Stimulated activated CD4-positive, alpha-beta T cell treated with anti-CD3 and anti-CD28 coated beads, Interleukin-12 subunit alpha, Interleukin-12 subunit beta, amount 100 ng/mL, for 4 hours (primary cell): ENCODE data around the gene MRPL20.

Source experiments
- DNase-seq: peaks from one replicate; pipeline ENCODE4 v3.0.0-alpha.2; 2020

MRPL20 gene

DNA sequence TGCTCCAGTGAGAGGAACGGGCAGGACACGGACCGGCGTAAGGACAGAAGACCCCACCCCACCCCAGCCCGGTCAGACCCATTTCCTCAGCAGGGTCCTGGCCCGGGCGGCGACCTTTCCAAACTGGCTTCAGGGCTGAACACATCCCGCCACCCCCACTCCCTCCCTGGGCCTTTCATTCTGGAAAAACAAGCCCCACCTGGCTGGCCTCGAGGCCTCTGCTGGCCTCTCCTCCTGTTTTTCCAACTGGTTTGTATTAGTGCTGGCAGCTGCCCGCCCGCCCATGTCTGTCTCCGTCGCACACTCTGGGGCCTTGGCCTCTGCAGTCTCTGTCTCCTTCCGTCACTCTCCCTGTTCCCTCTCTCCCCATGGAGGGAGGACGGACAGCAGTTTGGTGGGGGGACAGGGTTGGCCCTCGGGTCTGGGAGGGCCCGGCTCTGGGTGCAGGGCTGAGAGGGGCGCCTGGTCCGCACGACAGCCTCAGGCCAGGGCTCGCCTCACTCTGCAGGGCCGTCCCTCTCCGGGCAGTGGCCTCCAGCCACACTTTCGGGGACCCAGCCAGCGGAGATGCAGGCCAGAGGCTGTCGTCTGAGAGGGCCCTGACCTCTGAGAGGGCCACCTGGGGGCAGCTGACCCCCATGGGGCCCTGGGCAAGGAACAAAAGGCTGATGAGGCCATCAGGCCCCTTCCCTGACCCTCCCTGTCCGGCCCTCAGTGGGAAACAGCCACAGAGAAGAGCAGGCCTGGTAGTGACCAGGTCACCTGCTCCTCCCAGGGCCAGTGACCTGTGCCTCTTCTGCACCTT is 47.2 kb downstream of the MRPL20 start:
- no peak for DNase-seq

DNA sequence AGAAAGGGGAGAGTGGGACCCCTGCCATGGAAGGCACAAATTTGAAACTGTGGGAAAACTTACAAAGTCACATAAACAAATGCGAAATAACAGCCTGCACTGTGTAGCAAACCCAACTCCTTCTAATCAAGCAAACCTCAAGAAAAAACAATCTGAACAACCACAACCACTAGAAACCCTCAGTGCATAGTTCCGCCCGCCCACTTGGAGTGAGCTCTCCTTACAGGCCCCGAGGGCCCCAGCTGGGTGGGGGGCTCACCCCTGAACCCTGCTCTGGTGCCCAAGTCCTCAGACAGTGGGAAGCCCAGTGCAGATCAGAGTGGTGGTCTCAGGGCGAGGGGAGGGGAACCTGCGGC is 47.8 kb downstream of the MRPL20 start:
- no peak for DNase-seq

DNA sequence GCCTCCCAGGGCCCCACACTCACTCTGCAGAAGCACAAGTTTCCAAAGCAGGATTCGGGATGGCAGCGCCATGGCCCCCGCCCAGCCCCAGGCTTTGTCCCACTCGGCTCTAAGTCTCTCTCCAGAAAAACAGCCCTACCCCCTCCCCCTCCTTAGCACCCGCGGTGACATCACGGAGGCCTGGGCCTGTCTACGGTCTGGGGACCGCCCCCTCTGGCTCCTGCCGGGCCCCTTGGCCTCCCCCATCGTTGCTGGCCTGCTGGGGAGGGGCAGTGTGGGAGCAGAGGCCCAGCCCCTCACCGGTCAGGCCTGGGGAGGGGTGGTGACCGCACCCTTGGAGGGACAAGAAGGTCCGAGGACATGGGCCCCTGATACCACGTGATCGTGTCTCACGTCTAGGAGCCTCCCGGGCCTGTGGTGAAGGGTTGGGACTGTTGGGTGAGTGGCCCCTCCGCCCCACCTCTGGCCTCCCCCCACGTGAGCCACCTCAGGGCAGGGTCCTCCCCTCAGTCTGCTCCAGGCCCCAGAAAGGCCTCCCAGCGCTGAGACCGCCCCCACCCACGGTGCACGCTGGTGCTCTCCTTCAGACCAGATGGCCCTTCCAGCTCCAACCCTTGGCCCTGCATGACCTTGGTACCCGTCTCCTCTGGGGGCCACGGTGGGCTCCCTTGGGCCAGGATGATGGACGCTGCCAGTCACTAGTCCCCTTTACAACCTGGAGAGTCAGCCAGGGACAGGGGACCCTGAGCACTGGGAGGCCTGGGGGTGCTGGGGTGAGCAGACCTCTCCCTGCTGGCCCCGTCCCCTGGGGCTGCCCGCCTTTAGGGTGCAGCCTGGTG is 48.4 kb downstream of the MRPL20 start, which contains the start of gene MXRA8:
Gene MXRA8, minus strand, starts transcription at position 123 of the 839 bp plus-strand sequence. Its CDS starts 51 bp downstream, at position 72.
- DNase-seq, result no peak

DNA sequence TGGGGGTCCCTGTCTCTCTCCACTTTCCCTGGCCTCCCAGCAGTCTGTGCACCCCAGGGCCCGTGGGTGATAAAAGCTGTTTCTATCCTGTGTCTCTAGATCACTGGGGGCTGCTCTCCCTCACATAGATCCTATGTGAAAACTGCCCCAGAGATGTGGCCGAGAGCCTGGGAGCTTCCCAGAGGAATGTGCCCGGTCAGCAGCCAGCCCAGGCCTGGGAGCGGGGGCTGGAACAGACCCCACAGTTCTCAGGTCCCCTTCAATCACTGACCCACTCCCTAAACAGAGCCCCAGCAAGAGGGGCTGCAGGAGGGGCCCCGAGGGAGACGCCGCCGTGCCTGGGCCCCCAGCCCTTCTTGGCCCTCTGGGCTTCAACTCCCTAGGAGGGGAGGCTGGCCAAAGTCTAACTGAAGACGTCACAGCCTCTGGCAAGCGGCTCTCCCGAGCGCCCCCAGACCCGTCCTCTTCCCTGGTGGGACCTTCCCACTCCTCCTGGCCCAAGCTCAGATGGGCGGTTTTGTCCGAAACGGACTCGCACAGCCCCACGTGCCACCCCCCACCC is 49.1 kb downstream of the MRPL20 start:
- no peak for DNase-seq

DNA sequence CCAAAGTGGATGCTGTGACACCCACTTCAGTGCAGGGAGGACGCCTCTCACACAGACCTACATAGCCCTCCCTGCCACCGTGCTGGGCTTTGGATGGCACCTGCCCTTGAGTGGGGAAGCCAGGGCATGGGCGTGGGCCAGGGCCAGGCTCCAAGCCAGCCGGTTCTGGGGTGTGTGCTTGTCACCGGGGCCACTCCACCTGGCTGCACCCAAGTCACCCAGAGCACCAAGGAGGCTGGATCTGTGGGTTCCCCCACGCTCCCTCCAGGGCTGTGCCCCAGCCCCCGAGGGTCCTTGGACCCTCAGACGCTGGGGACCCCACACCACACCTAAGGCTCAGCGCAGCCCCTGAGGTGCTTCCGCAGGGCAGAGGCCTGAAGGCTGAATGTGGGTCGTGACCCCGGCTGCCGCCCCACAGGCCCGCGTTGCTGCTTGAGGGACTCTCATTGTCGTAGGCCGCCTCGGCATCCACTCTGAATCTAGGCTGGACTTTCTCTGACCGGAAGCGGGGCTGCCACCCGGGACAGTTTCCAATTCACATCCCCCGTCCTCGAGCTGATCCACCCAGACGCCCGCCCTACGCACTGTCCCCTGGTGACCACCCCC is 50.2 kb downstream of the MRPL20 start:
- DNase-seq, result no peak

DNA sequence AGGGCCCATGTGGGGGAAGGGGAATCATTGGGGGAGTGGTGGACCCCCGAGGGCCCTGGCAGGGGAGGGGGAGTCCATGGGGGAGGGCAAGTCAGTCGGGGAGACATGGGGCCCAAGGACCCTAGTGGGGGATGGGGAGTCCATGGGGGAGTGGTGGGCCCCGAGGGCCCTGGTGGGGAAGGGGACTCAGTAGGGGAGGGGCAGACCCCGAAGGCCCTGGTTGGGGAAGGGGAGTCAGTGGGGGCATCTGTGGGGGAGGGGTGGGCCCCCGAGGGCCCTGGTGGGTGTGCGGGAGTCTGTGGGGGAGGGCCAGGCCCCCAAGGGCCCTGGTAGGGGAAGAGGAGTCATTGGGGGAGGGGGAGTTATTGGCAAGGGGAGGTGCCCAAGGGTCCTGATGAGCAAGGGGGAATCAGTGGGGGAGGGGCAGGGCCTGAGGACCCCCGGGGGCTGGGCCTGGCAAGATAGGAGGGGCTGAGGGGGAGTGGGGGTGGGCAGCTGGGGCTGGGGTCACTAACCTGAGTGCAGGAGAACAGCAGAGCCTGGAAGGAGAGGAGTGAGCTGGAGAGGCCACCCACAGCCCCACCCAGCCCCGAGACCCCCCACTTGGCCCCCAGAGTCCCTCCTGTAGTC is 50.8 kb downstream of the MRPL20 start:
- DNase-seq, result no peak

DNA sequence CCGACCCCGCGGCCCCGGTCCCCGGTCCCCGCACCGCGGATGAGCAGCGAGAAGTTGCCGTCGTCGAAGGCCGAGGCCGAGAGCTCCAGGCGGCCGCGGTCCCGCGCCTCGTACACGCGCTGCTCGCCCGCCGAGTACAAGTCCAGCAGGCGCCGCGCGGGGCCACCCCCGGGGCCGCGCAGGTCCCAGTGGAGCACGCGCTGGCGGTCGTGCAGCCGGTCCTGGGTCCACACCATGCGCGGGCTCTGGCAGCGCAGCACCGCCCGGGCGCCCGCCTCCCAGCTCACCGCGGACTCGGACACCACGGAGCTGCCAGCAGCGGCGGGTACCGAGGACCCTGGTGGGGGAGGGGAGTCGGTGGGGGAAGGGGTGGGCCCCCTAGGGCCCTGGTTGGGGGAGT is 51.7 kb downstream of the MRPL20 start:
- no peak for DNase-seq

DNA sequence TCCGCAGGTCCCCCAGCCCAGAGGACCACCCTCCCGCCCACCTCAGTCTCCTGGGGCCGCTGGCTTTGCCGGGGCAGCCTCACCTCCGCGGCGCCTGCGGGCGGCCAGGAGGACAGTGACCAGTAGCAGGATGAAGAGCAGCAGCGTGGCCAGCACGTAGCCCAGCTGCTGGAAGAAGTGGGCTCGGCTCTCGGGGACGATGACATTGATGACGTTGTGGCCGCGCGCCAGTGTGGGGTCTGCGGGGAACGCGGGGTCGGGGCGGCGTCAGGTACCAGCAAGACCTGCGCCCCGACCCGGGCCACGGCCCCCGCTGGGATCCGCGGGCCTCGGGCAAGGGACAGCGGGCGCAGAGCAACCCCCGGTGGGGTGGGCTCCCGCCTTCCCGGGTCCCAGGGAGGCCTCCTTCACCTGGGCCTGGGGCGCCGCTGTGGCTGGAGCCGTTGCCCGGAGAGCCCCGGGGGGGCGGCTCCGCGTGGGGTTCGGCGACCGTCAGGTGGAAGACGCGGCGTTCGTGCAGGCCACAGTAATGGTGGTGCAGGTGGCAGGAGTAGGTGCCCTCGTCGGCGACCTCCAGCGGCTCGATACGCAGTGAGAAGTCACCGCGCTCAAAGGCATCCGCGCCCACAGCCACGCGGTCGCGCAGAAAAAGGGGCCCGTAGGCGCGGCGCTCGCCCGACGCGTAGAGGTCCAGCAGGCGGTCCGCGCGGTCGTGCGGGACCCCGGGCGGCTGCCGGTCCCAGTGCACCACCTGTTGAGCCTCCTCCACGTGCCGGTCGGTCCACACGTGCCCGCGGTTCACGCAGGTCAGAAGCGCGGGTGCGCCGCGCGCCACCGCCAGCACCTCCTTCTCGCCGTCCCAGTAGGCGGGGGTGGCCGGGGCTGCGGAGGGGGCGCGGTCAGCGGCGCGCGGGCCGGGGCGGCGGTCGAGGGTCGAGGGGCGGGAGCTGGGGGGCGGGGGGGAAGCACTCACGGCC is 52.5 kb downstream of the MRPL20 start:
- no peak for DNase-seq

DNA sequence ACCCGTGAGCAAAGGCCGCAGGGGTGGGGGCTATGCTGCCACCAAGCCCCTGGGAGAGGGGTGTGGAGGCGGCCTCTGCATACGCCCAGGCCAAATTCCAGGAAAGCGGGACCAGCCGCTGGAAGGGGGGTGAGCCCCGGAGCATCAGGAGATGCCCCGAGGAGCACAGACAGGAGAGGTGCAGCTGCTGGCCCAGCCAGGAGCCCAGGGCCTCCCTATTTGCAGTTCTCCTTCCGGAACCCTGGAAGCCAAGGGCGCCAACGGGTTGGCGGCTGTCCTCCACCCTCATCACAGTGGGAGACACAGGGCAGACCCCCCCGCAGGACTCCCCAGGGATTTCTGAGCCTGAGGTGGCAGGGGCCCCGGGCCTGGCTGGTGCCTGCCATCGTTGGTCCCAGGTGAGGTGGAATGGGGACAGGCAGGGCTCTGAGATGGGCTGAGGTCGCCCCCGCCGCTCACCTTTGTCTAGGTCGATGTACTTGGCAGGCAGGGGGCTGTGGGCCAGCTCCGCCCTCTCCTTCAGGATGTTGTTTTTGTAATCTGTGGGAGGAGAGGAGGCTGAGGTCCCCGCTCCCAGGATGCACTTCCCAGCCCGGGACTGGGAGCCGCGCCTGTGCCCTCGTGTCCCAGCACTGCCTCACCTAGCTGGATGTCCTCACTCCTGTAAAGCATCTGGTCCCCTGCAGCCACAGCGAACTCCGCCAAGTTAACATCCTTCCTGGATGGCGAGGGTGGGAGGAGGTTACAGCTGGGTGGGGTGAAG is 53.5 kb downstream of the MRPL20 start:
- DNase-seq, result no peak

DNA sequence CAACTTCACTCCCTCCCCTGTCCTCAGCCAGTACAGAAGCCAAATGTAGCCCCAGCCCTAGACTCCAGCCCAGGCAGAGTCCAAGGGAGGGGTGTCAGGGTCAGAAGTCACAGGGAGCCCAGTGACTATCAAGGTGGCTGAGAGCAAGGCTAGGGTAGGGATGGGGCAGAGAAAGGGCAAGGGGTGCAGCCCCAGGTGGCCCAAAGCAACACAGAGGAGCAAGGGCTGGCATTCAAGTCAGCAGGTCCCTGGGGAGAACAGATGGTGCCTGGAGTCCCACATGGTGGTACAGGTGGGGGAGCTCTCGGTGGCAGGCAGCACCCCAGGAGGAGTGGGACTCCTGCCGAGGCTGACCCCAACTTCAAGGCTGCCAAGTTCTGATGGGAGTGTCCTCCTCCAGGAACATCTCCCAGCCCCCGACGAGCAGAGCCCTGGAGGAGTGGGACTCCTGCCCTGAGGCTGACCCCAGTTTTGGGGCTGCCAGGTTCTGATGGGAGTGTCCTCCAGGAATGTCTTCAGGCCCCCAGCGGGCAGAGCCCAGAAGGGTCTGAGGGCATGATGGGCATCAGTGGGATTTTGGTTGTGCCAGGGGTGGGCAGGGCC is 54.2 kb downstream of the MRPL20 start:
- DNase-seq, result no peak
